Hematopoietic multipotent progenitor cell treated with erythropoietin and hydrocortisone succinate and interleukin-3 and kit ligand, for 17 days (in vitro differentiated cells): Measurements from ENCODE around the gene EDAR.

Experiments
- DNase-seq: peaks from one replicate; pipeline ENCODE4 v3.0.0-alpha.2; 2015; ENCODE audit warnings: low spot score

EDAR gene

GRCh38 chr2:108908713-108909070 lies 80.3 kb downstream of the EDAR start:
- no peak for DNase-seq

GRCh38 chr2:108907822-108908712 lies 81.0 kb downstream of the EDAR start:
- no peak for DNase-seq

DNA sequence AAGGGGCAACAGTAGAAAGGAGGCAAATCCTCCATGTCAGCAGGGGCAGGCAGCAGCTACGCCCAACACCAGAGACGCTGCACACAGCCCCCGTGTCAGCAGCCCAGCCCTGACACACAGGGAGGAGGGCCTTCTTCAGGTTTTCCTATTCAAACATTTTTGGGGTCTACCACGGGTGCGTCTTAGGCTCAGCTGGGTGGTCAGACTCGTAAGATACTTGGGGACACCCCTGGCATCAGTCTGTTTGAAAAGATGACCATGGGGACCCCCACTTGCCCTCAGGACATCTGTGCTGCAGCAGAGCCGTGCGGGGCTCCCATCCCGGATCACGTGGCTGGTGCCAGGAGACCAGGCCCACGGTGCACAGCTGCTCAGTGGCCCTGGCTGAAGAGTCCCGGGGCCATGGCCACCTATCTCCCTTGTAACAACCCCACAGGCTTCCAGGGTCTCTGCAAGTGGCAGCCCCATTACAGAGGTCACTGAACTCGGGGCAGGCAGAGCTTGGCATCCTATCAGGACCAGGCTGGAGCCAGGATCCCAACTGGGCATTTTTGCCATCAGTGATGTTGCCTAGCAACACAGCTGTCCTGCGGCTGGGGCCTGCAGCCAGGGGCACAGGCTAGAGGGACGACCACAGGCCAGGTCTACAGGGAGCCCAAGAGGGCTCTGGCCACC lies 82.5 kb downstream of the EDAR start:
- DNase-seq, result no peak

DNA sequence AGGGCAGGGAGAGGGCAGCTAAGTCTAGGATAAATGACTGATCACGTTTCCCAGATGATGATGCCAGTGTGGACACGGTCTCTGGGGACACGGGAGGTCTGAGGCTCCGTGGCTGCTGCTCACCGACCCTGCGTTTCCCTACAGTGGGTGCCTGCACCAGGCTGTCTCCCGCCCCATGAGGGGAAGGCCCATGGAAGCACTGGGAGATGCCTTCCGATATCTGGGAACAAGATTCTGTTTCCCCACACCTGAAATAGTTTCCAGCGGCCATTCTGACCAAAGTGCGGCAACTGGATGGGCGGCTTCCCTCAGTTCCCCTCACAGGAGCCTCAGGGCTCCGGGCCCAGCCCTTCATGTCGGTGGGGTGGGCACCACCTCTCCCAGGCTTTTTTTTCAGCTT lies 83.1 kb downstream of the EDAR start:
- DNase-seq, result no peak

- DNase-seq, result no peak
These were observed 83.8 kb downstream of the EDAR start for GRCh38 chr2:108905176-108905575.

DNA sequence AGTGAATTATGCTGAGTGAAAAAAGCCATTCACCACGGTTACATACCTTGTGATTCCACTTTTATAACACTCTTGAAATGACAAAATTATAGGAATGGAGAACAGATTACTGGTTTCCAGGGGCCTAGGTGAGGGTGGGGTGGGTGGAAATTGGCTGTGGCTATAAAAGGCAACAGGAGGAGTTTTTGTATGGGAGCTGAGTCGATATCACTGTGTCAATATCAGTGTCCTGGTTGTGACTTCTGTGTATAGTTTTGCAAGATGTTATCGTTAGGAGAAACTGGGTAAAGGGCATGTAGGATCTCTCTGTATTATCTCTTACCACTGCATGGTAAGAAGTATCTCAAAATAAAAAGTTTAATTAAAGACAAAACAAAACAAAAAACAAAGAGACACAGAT lies 84.3 kb downstream of the EDAR start:
- DNase-seq, result no peak

DNA sequence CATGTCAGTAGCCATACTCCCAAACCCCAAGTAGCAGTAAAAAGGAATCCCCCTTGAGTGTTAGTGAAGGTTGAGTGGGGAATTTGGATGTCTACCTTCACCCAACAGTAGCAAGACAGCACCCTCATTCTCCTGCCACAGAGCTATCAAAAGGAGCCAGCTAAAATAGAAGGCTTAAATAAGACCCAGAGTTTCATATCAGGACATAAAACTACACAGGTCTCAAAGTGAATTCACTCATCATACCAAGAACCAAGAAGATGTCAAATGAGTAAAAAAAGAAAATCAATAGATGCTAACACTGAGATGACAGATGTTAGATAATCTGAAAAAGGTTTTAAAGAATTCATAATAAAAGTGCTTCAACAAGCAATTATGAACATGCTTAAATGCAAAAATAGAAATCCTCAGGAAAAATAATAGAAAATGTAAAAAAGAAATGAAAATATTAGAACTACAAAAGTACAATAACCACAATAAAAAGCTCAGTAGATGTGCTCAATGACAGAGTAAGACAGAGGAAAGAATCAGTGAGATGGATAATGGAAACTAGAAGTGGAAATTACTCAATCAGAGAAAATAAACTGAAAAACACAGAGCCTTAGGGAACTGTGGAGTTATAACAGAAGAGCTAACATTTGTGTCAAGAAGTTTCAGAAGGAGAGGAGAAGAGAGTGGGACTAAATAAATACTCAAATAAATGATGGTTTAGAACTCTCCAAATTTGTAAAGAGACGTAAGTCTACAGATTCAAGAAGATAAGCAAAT lies 90.5 kb downstream of the EDAR start:
- DNase-seq, result no peak

- no peak for DNase-seq
These were observed 92.3 kb downstream of the EDAR start for GRCh38 chr2:108896741-108897140.

GRCh38 chr2:108895188-108895587 lies 93.8 kb downstream of the EDAR start:
- no peak for DNase-seq

GRCh38 chr2:108894766-108895165 lies 94.3 kb downstream of the EDAR start:
- no peak for DNase-seq

DNA sequence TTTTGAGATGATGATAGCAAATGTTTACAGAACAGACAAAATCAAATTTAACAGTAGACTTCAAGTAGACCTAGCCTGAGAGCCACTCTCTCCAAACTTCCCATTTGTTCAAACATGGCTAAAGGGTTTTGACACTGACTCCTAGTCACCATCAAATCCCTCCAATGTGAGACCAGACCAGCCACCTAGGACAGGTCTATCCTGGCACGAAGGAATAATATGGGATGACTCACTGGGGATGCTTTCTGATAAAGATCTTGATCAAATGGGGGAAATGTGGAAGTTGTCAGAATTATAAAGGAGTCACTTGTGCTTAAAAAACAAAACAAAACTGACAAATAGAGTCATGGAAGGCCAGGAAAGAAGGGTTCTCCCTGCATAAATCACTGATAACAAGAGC lies 95.7 kb downstream of the EDAR start:
- no peak for DNase-seq

- DNase-seq, result no peak
These were observed 99.1 kb downstream of the EDAR start for GRCh38 chr2:108889907-108890306.

GRCh38 chr2:108884619-108885018 lies 104.4 kb downstream of the EDAR start:
- no peak for DNase-seq

DNA sequence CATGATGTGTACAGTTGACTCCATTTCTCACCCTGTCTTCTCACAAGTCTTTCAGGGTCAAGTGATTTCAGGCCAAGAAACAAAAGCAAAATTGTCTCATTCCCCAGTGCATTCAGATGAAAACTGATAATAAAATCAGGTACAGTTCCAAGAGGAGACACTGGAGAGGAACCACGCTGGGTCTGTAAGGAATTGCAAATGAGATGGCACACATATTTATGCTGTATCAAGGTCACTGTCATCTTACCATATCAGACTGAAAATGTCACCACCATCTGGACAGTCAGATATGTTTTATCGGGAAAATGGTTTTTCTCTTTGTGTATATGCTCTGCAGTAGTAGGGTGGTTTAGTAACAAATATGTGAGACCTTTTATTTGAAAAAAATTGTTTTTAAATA lies 110.7 kb downstream of the EDAR start:
- DNase-seq, result no peak

GRCh38 chr2:108877506-108877905 lies 111.5 kb downstream of the EDAR start:
- no peak for DNase-seq

DNA sequence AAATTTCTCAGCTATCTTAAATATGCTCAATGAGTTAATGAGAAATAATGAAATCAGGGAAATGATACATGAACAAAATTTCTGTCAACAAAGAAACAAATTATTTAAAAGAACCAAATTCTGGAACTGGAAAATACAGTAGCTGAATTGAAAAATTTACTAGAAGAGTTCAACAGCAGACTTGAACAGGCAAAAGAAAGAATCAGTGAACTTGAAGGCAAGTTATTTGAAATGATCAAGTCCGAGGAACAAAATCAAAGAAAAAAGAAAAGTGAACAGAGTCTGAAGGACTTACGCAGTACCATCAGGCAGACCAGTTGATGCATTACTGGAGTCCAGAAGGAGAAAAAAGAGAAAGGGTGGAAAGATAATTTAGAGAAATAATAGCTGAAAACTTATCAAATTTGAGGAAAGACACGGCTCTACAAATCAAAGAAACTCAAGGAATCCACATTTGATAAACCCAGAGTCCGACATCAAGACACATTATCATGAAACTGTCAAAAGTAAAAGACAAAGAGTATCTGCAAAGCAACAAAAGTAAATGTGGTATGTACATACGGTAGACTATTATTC lies 118.9 kb downstream of the EDAR start:
- no peak for DNase-seq

DNA sequence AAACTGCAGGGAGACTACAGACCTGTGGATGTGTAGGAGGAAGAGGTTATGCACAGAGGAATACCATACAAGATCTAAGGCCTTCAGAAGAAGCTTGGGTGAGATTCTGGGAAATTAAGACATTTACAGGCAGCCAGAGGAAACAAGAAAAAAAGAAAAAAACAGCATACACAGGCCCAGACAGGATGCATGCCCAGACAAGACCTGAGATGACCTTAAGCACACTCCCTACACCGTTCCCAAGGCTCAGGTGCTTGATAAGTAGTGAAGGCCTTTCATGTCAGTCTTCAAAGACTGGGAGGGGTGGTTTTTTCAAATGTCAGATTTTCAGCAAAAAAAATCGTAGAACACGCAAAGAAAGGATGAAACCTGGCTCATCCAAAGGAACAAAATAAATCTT lies 119.5 kb downstream of the EDAR start:
- DNase-seq, result no peak

DNA sequence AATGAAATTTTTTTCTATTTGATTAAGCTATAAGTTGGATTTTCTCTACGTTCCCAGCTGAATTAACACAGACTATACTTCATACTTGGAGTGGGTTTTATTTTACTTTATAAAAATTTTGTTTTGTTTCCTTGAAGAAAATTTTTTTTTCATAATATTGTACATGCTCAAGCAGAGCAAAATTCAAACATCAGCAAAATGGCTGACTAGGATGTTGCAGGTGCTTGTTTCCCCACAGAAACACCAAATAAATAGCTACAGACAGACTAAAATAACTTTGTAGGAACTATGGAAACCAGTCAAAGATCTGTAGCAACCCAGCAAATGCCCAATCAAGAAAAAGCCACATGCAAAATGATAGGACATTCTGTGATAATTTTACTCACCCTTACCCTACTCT lies 120.1 kb downstream of the EDAR start:
- DNase-seq, result no peak

DNA sequence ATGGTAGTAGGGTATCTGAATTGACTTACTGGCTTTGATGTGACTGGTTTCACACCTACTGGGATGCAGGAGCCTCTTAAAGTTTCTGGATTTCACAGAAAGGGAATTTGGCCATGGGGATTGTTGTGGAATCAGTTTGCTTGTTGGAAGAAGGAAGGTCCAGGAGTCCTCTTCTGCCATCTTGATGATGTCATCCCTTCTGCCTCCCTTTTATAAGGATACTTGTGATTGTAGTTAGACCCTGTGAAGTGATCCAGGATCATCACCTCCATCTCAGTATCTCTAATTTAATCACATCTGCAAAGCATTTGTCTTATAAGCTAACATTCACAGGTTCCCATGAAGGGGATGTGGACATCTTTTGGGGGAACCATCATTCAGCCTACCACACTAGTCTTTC lies 123.0 kb downstream of the EDAR start:
- no peak for DNase-seq

GRCh38 chr2:108858894-108859293 lies 130.1 kb downstream of the EDAR start:
- no peak for DNase-seq

GRCh38 chr2:108855194-108855593 lies 133.8 kb downstream of the EDAR start:
- no peak for DNase-seq

- no peak for DNase-seq
These were observed 134.5 kb downstream of the EDAR start for GRCh38 chr2:108854484-108854883.

DNA sequence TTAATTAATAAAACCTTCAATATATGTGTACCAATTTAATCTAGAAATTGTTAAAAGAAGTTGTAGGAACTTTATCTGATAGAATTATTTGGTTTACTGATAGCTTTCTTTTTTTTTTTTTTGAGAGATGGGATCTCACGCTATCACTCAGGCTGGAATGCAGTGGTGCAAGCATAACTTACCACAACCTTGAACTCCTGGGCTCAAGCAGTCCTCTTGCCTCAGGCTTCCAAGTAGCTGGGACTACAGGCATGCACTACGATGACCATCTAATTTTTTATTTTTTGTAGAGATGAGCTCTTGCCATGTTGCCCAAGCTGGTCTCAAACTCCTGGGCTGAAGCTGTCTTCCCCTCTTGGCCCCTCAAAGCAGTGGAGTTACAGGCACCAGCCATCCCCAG lies 135.6 kb downstream of the EDAR start:
- DNase-seq, result no peak
